K562 (cell line): ENCODE data around the gene ADAT3. TPM values are rescaled to one million over a fixed set of nuclear protein-coding genes. Genes with fewer than 3 reads are reported as not detected.

Experiments used
- CAMTA2 ChIP-seq: fragments of 250-450 bp; sonication (Bioruptor Pico); conservative IDR thresholded peaks from 2 replicates; pipeline ENCODE4 v1.5.1; 2022
- E2F3 ChIP-seq: fragments of 250-450 bp; sonication (Bioruptor Pico); IDR thresholded peaks from 2 replicates; pipeline ENCODE4 v1.4.0; 2020; ENCODE audit warnings: mild to moderate bottlenecking
- ELF1 ChIP-seq: fragments of 200-800 bp; sonication (Bioruptor generic); IDR thresholded peaks from 2 replicates; pipeline ENCODE4 v1.6.1; 2016; ENCODE audit warnings: missing genetic modification characterization, missing compliant biosample characterization
- MTF1 ChIP-seq: fragments of 250-450 bp; sonication (Bioruptor Pico); IDR thresholded peaks from 2 replicates; pipeline ENCODE4 v1.9.0; 2021; ENCODE audit warnings: moderate library complexity, mild to moderate bottlenecking, inconsistent platforms, borderline replicate concordance
- NCOA4 ChIP-seq: fragments of 450-650 bp; IDR thresholded peaks from 2 replicates; pipeline ENCODE4 v1.6.1; 2018; ENCODE audit warnings: mild to moderate bottlenecking; ENCODE audit not compliant: partially characterized antibody
- NEUROD1 ChIP-seq: fragments of 150-350 bp; IDR thresholded peaks from 2 replicates; pipeline ENCODE4 v1.6.1; 2014; ENCODE audit warnings: borderline replicate concordance, low read length, low read depth; ENCODE audit not compliant: partially characterized antibody
- POU5F1 ChIP-seq: fragments of 150-350 bp; IDR thresholded peaks from 2 replicates; pipeline ENCODE4 v1.6.1; 2014; ENCODE audit warnings: borderline replicate concordance, low read length, low read depth, mild to moderate bottlenecking; ENCODE audit not compliant: partially characterized antibody
- PTTG1 ChIP-seq: fragments of 450-650 bp; IDR thresholded peaks from 2 replicates; pipeline ENCODE4 v1.6.1; 2016; ENCODE audit warnings: low read depth, mild to moderate bottlenecking, missing genetic modification characterization, missing compliant biosample characterization
- PYGO2 ChIP-seq: fragments of 450-650 bp; IDR thresholded peaks from 2 replicates; pipeline ENCODE4 v1.6.1; 2016; ENCODE audit warnings: mild to moderate bottlenecking, missing genetic modification characterization, moderate library complexity, missing compliant biosample characterization
- STAT5A ChIP-seq: IDR thresholded peaks from 2 replicates; pipeline ENCODE4 v1.6.1; 2012; ENCODE audit warnings: low read length, inconsistent platforms, borderline replicate concordance
- ZEB2 ChIP-seq: fragments of 450-650 bp; IDR thresholded peaks from 2 replicates; pipeline ENCODE4 v1.6.1; 2016
- ZNF12 ChIP-seq: sonication (generic); formaldehyde crosslinking; IDR thresholded peaks from 2 replicates; pipeline ENCODE4 v1.4.0; 2020; ENCODE audit warnings: mild to moderate bottlenecking, missing genetic modification reagents
- ZNF282 ChIP-seq: sonication (generic); formaldehyde crosslinking; IDR thresholded peaks from 2 replicates; pipeline ENCODE4 v1.8.1; 2023; ENCODE audit warnings: missing genetic modification reagents
- ZNF311 ChIP-seq: fragments of 250-450 bp; sonication (Bioruptor Pico); IDR thresholded peaks from 2 replicates; pipeline ENCODE4 v1.4.0; 2020; ENCODE audit warnings: mild to moderate bottlenecking, moderate library complexity
- ZNF589 ChIP-seq: fragments of 200-800 bp; sonication (Bioruptor generic); IDR thresholded peaks from 2 replicates; pipeline ENCODE4 v1.6.1; 2016; ENCODE audit warnings: low read depth, missing genetic modification characterization, missing compliant biosample characterization
- polyA plus RNA-seq, 8 experiments: library from polyadenylated mRNA; depleted of rRNA in 4 of 8; stranded (reverse) in 5 of 8; unstranded in 3 of 8; fragments of >200 nt; fragmentation: Nextera tagmentation in 2 of 8; fragmentation: Illumina TruSeq in 1 of 8; extraction: Ambion mirVana in 2 of 8; extraction: Trizol in 1 of 8; gene quantifications; 2 replicates each; pipeline versions ENCODE4 v1.2.1 to v1.2.3, GENCODE V29; 2011 to 2014; ENCODE audit warnings: inconsistent platforms in 1 of 8, missing spikeins in 1 of 8
- total RNA-seq, 7 experiments: library from RNA; depleted of rRNA in 6 of 7; stranded (reverse); fragments of >200 nt in 6 of 7; fragmentation: Illumina TruSeq in 2 of 7; extraction: Trizol in 2 of 7; gene quantifications; 2 replicates each; pipeline versions ENCODE4 v1.2.1 to v1.2.3, GENCODE V29; 2011 to 2021; ENCODE audit warnings: low replicate concordance in 1 of 7
- TF ChIP-seq, protein P1 (sequence below): fragments of 250-450 bp; sonication (Bioruptor Pico); IDR thresholded peaks from 2 replicates; pipeline ENCODE4 v1.5.0; 2022; ENCODE audit warnings: mild to moderate bottlenecking
- TF ChIP-seq, protein P2 (sequence below): fragments of 450-650 bp; formaldehyde crosslinking; conservative IDR thresholded peaks from 2 replicates; pipeline ENCODE4 v1.4.0; 2022; ENCODE audit warnings: mild to moderate bottlenecking, missing genetic modification characterization
- TF ChIP-seq, protein P3 (sequence below): sonication (generic); formaldehyde crosslinking; IDR thresholded peaks from 2 replicates; pipeline ENCODE4 v1.8.1; 2023; ENCODE audit warnings: mild to moderate bottlenecking, missing genetic modification reagents
- TF ChIP-seq, protein P4 (sequence below): IDR thresholded peaks from 3 replicates; pipeline ENCODE4 v1.6.1; 2011; ENCODE audit warnings: borderline replicate concordance, mild to moderate bottlenecking, moderate library complexity; ENCODE audit not compliant: insufficient read length; ENCODE audit errors: extremely low read depth

Gene ADAT3
- total and polyA plus RNA-seq, 9 of the 15 experiments (the other 6 are each of a cell fraction or from before 2014, with no cell fraction given), result 0.67 to 15.6 (median 7.8) TPM; not detected in 4

DNA sequence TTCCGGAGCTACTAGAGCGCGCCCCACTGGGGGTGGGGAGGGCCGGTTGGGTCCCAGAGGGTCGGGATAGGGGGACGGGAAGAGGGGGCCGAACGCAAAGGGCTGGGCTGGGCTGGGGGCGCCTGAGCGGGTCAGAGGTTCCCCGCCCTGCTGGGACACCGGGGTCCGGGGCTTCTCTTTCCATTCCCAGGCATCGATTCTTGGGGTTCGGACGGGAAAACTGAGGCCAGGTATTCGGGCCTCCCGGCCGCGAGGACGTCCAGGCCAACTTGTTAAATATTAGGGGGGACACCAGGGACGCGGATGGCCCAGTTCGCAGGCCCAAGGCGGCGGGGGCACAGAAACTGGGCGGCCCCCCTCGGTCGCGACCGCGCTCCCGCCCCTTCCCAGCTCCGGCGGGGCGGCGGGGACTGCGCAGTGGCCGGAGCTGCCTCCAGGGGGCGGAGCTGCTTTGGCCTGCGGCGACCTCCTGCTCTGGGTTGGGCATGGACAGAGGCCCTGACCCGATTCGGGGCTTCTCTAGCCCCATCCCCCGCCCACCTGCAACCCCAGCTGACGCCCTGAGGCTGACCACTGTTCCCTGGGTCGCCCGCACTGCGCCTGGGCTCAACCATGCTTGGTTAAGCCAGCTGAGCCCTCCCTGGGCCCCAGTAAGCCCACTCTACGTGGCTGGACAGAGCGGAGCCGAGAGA, 40.6 kb upstream of the ADAT3 start (continued):
- TF ChIP-seq, protein P1, sequence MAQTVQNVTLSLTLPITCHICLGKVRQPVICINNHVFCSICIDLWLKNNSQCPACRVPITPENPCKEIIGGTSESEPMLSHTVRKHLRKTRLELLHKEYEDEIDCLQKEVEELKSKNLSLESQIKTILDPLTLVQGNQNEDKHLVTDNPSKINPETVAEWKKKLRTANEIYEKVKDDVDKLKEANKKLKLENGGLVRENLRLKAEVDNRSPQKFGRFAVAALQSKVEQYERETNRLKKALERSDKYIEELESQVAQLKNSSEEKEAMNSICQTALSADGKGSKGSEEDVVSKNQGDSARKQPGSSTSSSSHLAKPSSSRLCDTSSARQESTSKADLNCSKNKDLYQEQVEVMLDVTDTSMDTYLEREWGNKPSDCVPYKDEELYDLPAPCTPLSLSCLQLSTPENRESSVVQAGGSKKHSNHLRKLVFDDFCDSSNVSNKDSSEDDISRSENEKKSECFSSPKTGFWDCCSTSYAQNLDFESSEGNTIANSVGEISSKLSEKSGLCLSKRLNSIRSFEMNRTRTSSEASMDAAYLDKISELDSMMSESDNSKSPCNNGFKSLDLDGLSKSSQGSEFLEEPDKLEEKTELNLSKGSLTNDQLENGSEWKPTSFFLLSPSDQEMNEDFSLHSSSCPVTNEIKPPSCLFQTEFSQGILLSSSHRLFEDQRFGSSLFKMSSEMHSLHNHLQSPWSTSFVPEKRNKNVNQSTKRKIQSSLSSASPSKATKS (CRISPR knock-in tag), result no peak
- TF ChIP-seq CAMTA2 (CRISPR knock-in tag) (no peak), POU5F1 (no peak), PTTG1 (tag) (no peak), ELF1 (tag) (no peak; the same call in none of the 2 replicates), ZEB2 (no peak), E2F3 (no peak), ZNF589 (CRISPR knock-in tag) (no peak), PYGO2 (tag) (no peak), STAT5A (no peak), NCOA4 (no peak), ZNF282 (CRISPR knock-in tag) (no peak), MTF1 (CRISPR knock-in tag) (no peak), ZNF311 (no peak), NEUROD1 (no peak), ZNF12 (no peak)
- TF ChIP-seq, protein P2, sequence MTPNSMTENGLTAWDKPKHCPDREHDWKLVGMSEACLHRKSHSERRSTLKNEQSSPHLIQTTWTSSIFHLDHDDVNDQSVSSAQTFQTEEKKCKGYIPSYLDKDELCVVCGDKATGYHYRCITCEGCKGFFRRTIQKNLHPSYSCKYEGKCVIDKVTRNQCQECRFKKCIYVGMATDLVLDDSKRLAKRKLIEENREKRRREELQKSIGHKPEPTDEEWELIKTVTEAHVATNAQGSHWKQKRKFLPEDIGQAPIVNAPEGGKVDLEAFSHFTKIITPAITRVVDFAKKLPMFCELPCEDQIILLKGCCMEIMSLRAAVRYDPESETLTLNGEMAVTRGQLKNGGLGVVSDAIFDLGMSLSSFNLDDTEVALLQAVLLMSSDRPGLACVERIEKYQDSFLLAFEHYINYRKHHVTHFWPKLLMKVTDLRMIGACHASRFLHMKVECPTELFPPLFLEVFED (CRISPR knock-in tag), result no peak
- TF ChIP-seq, protein P3, sequence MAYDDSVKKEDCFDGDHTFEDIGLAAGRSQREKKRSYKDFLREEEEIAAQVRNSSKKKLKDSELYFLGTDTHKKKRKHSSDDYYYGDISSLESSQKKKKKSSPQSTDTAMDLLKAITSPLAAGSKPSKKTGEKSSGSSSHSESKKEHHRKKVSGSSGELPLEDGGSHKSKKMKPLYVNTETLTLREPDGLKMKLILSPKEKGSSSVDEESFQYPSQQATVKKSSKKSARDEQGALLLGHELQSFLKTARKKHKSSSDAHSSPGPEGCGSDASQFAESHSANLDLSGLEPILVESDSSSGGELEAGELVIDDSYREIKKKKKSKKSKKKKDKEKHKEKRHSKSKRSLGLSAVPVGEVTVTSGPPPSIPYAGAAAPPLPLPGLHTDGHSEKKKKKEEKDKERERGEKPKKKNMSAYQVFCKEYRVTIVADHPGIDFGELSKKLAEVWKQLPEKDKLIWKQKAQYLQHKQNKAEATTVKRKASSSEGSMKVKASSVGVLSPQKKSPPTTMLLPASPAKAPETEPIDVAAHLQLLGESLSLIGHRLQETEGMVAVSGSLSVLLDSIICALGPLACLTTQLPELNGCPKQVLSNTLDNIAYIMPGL, result no peak
- TF ChIP-seq, protein P4, sequence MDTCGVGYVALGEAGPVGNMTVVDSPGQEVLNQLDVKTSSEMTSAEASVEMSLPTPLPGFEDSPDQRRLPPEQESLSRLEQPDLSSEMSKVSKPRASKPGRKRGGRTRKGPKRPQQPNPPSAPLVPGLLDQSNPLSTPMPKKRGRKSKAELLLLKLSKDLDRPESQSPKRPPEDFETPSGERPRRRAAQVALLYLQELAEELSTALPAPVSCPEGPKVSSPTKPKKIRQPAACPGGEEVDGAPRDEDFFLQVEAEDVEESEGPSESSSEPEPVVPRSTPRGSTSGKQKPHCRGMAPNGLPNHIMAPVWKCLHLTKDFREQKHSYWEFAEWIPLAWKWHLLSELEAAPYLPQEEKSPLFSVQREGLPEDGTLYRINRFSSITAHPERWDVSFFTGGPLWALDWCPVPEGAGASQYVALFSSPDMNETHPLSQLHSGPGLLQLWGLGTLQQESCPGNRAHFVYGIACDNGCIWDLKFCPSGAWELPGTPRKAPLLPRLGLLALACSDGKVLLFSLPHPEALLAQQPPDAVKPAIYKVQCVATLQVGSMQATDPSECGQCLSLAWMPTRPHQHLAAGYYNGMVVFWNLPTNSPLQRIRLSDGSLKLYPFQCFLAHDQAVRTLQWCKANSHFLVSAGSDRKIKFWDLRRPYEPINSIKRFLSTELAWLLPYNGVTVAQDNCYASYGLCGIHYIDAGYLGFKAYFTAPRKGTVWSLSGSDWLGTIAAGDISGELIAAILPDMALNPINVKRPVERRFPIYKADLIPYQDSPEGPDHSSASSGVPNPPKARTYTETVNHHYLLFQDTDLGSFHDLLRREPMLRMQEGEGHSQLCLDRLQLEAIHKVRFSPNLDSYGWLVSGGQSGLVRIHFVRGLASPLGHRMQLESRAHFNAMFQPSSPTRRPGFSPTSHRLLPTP, result no peak
